Trophoblast cell (in vitro differentiated cells and primary cell): ENCODE measurements around the gene ARF3.

Source experiments
- DNase-seq, 2 donors: peaks; one replicate each; pipeline ENCODE4 v3.0.0-alpha.2; 2016
- H2AFZ ChIP-seq: 2 replicates; pipeline ENCODE4 v1.6.1; 2013; ENCODE audit warnings: low read length, moderate library complexity, mild to moderate bottlenecking; ENCODE audit not compliant: insufficient read depth, poor library complexity
- H2AK5ac ChIP-seq: 2 replicates; pipeline ENCODE4 v1.6.1; 2013; ENCODE audit warnings: mild to moderate bottlenecking, low read length
- H2BK120ac ChIP-seq: 2 replicates; pipeline ENCODE4 v1.6.1; 2013; ENCODE audit warnings: low read length, mild to moderate bottlenecking, moderate library complexity; ENCODE audit not compliant: insufficient read depth, poor library complexity
- H2BK12ac ChIP-seq: 2 replicates; pipeline ENCODE4 v1.6.1; 2013; ENCODE audit warnings: mild to moderate bottlenecking, low read length, moderate library complexity
- H2BK5ac ChIP-seq: 2 replicates; pipeline ENCODE4 v1.6.1; 2013; ENCODE audit warnings: low read length, low read depth, moderate library complexity, mild to moderate bottlenecking; ENCODE audit not compliant: poor library complexity
- H3K14ac ChIP-seq: 2 replicates; pipeline ENCODE4 v1.6.1; 2013; ENCODE audit warnings: mild to moderate bottlenecking, low read length
- H3K18ac ChIP-seq: 2 replicates; pipeline ENCODE4 v1.6.1; 2013; ENCODE audit warnings: mild to moderate bottlenecking, low read length
- H3K23ac ChIP-seq: 2 replicates; pipeline ENCODE4 v1.6.1; 2013; ENCODE audit warnings: low read length
- H3K27ac ChIP-seq: 2 replicates; pipeline ENCODE4 v1.5.1; 2013; ENCODE audit warnings: low read depth, mild to moderate bottlenecking, inconsistent platforms, low read length, moderate library complexity
- H3K27me3 ChIP-seq: 2 replicates; pipeline ENCODE4 v1.6.1; 2013; ENCODE audit warnings: inconsistent platforms, mild to moderate bottlenecking, low read length, moderate library complexity; ENCODE audit not compliant: insufficient read depth
- H3K36me3 ChIP-seq, 2 experiments: 1 replicate in 1 of 2; 2 replicates in 1 of 2; pipeline ENCODE4 v1.6.1; 2013; ENCODE audit warnings: low read length in 2 of 2, mild to moderate bottlenecking in 2 of 2, moderate library complexity in 1 of 2; ENCODE audit not compliant: insufficient read depth in 2 of 2, control insufficient read depth in 1 of 2
- H3K4ac ChIP-seq: 2 replicates; pipeline ENCODE4 v1.6.1; 2013; ENCODE audit warnings: low read depth, mild to moderate bottlenecking, low read length, moderate library complexity
- H3K4me1 ChIP-seq, 2 experiments: 1 replicate in 1 of 2; 2 replicates in 1 of 2; pipeline ENCODE4 v1.6.1; 2013; ENCODE audit warnings: low read length in 2 of 2, mild to moderate bottlenecking in 2 of 2, moderate library complexity in 1 of 2; ENCODE audit not compliant: insufficient read depth in 2 of 2, control insufficient read depth in 1 of 2
- H3K4me2 ChIP-seq: 2 replicates; pipeline ENCODE4 v1.6.1; 2013; ENCODE audit warnings: inconsistent platforms, mild to moderate bottlenecking, low read length, moderate library complexity
- H3K4me3 ChIP-seq: 2 replicates; pipeline ENCODE4 v1.5.1; 2013; ENCODE audit warnings: mild to moderate bottlenecking, low read depth, low read length, inconsistent platforms
- H3K79me1 ChIP-seq: one replicate; pipeline ENCODE4 v1.6.1; 2013; ENCODE audit warnings: low read length
- H3K79me2 ChIP-seq: 2 replicates; pipeline ENCODE4 v1.6.1; 2013; ENCODE audit warnings: low read length, mild to moderate bottlenecking; ENCODE audit not compliant: control insufficient read depth, insufficient read depth, poor library complexity
- H3K9ac ChIP-seq: 2 replicates; pipeline ENCODE4 v1.6.1; 2013; ENCODE audit warnings: mild to moderate bottlenecking, low read length
- H3K9me3 ChIP-seq: 2 replicates; pipeline ENCODE4 v1.6.1; 2013; ENCODE audit warnings: low read depth, mild to moderate bottlenecking, control low read depth, inconsistent platforms, low read length; ENCODE audit not compliant: insufficient read depth
- H4K12ac ChIP-seq: 2 replicates; pipeline ENCODE4 v1.6.1; 2013; ENCODE audit warnings: low read depth, mild to moderate bottlenecking, low read length, moderate library complexity
- H4K8ac ChIP-seq: 2 replicates; pipeline ENCODE4 v1.6.1; 2013; ENCODE audit warnings: low read depth, mild to moderate bottlenecking, low read length, moderate library complexity
- H4K91ac ChIP-seq: one replicate; pipeline ENCODE4 v1.6.1; 2013; ENCODE audit warnings: low read depth, mild to moderate bottlenecking, low read length, moderate library complexity
- WGBS: extraction: QIAGEN DNeasy Blood & Tissue Kit; methylation state at CpG from one replicate; pipeline ENCODE4 v1.1.7; 2013; ENCODE audit warnings: missing lambda C conversion rate; ENCODE audit not compliant: insufficient read length, insufficient coverage; ENCODE audit errors: extremely low coverage; 5-methylcytosine and 5-hydroxymethylcytosine counted together

The ARF3 gene

DNA sequence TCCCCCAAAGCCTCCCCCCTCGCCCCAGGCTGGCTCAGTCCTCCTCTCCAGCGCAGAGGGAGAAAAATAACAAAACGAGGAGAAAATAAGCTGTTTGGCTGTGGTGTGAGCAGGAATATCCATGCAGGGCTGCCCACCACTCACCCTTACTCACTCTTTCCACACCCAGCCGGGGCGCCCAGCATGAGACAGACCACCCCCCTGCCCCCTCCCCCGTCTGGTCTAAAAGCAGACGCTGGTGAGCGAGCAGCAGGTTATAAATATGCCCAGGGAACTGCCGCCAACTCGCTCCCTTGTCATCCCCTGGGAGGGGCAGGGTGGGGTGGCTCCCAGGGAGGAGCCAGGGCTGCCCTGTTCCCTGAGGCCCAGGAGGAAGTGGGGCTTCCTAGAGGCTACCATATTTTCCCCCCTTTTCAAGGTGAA lies 28.2 kb upstream of the ARF3 start:
- Histone ChIP-seq H3K27ac (no peak overlapping the region), H3K9ac (no peak overlapping the region), H3K9me3 (peaks cover 8% of the 10 kb centered on the region), H3K4me1 (peaks cover 8 to 10% of the 10 kb centered on the region in 2 experiments), H3K4me2 (no peak overlapping the region), H3K18ac (no peak overlapping the region), H4K8ac (no peak overlapping the region), H2BK12ac (no peak overlapping the region), H3K79me2 (no peaks in the 10 kb centered on the region), H4K12ac (no peak overlapping the region), H3K14ac (no peak overlapping the region), H2AFZ (no peak overlapping the region), H3K27me3 (peaks cover 48% of the 10 kb centered on the region), H3K23ac (no peak overlapping the region), H2BK120ac (no peak overlapping the region), H4K91ac (no peak overlapping the region), H3K4me3 (no peak overlapping the region), H3K4ac (no peak overlapping the region), H2AK5ac (no peak overlapping the region), H2BK5ac (no peak overlapping the region), H3K36me3 (no peaks in the 10 kb centered on the region), H3K79me1 (no peaks in the 10 kb centered on the region)
- no CpG with 5 or more reads among the region's 10 CpGs for WGBS
- DNase-seq = no peak

DNA sequence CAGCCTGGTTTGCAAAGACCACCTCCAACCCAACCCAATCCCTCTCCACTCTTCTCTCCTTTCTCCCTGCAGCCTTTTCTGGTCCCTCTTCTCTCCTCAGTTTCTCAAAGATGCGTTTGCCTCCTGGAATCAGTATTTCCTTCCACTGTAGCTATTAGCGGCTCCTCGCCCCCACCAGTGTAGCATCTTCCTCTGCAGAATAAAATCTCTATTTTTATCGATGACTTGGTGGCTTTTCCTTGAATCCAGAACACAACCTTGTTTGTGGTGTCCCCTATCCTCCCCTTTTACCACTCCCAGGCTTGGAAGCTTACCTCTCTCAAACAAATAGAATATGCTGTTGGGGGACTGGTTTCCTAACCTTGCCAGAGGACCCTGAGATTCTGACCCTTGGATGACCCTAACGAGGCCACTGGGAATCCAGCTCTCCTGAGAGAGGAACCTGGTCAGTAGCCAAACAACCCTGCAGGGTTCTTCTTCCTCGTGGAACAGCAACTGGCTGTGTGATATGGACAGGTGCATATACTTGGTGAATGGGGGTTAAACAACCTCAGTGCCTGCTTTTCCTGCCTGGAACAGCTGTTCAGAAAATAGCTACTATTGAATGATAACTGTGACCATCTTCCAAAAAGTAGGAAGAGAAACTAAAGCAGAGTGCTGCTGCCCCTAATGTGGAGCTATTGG lies 25.3 kb upstream of the ARF3 start:
- H3K23ac ChIP-seq = no peak overlapping the region

GRCh38 chr12:48981757-48982157 lies 24.5 kb upstream of the ARF3 start:
- H2BK5ac ChIP-seq = no peak overlapping the region
- H2AFZ ChIP-seq = no peak overlapping the region
- no peak overlapping the region for H3K4ac ChIP-seq
- H3K27ac ChIP-seq = no peak overlapping the region
- no peak overlapping the region for H2BK120ac ChIP-seq
- peaks cover 24 to 35% of the 10 kb centered on the region in 2 experiments for H3K4me1 ChIP-seq
- H2AK5ac ChIP-seq = no peak overlapping the region
- no peak overlapping the region for H3K14ac ChIP-seq
- no peaks in the 10 kb centered on the region for H3K79me1 ChIP-seq
- H2BK12ac ChIP-seq = no peak overlapping the region
- no peaks in the 10 kb centered on the region for H3K79me2 ChIP-seq
- DNase-seq = no peak
- H3K27me3 ChIP-seq = peaks cover 81% of the 10 kb centered on the region
- H3K18ac ChIP-seq = no peak overlapping the region
- no peak overlapping the region for H3K4me2 ChIP-seq
- peaks cover 11% of the 10 kb centered on the region for H3K9me3 ChIP-seq
- H3K9ac ChIP-seq = no peak overlapping the region
- no peaks in the 10 kb centered on the region for H3K36me3 ChIP-seq
- no peak overlapping the region for H4K91ac ChIP-seq
- no peak overlapping the region for H4K8ac ChIP-seq
- no peak overlapping the region for H3K23ac ChIP-seq
- H3K4me3 ChIP-seq = no peak overlapping the region
- WGBS = no CpG with 5 or more reads among the region's 13 CpGs
- H4K12ac ChIP-seq = no peak overlapping the region

More for the DNA sequence above, 25.3 kb upstream of the ARF3 start:
- no peaks in the 10 kb centered on the region for H3K36me3 ChIP-seq
- no peak overlapping the region for H3K18ac ChIP-seq
- no peak overlapping the region for H3K4me2 ChIP-seq
- H3K14ac ChIP-seq = no peak overlapping the region
- H3K4me3 ChIP-seq = no peak overlapping the region
- H4K91ac ChIP-seq = no peak overlapping the region
- H3K79me2 ChIP-seq = no peaks in the 10 kb centered on the region
- H4K8ac ChIP-seq = no peak overlapping the region
- no peak overlapping the region for H2BK12ac ChIP-seq
- H2BK120ac ChIP-seq = no peak overlapping the region
- no peak overlapping the region for H3K27ac ChIP-seq
- H3K79me1 ChIP-seq = no peaks in the 10 kb centered on the region
- peaks cover 77% of the 10 kb centered on the region for H3K27me3 ChIP-seq
- no peak overlapping the region for H4K12ac ChIP-seq
- H3K4me1 ChIP-seq = peaks cover 24 to 32% of the 10 kb centered on the region in 2 experiments
- no peak overlapping the region for H3K4ac ChIP-seq
- H2BK5ac ChIP-seq = no peak overlapping the region
- DNase-seq = no peak
- H2AFZ ChIP-seq = no peak overlapping the region
- no peak overlapping the region for H2AK5ac ChIP-seq
- no peak overlapping the region for H3K9ac ChIP-seq
- peaks cover 11% of the 10 kb centered on the region for H3K9me3 ChIP-seq
- no CpG with 5 or more reads among the region's 6 CpGs for WGBS

- Histone ChIP-seq H3K79me1 (no peaks in the 10 kb centered on the region), H3K36me3 (no peaks in the 10 kb centered on the region), H2BK5ac (no peak overlapping the region), H2AFZ (peak overlapping the region; percentile 8), H4K91ac (no peak overlapping the region), H3K27me3 (peaks cover 84% of the 10 kb centered on the region), H3K4ac (no peak overlapping the region), H2BK120ac (no peak overlapping the region), H4K12ac (no peak overlapping the region), H3K4me3 (peak overlapping the region; percentile 55), H3K4me1 (peaks cover 24 to 35% of the 10 kb centered on the region in 2 experiments), H3K27ac (no peak overlapping the region), H3K14ac (no peak overlapping the region), H3K4me2 (peak overlapping the region; percentile 54), H3K18ac (no peak overlapping the region), H4K8ac (no peak overlapping the region), H2AK5ac (no peak overlapping the region), H3K23ac (no peak overlapping the region), H2BK12ac (no peak overlapping the region), H3K9me3 (peaks cover 11% of the 10 kb centered on the region), H3K79me2 (no peaks in the 10 kb centered on the region), H3K9ac (no peak overlapping the region)
- DNase-seq = no peak
- WGBS = no CpG with 5 or more reads among the region's 91 CpGs
Measured at GRCh38 chr12:48980953-48981756, 23.9 kb upstream of the ARF3 start.
